Lung (tissue), 12 donors: Measurements from ENCODE around the gene SCAF1. TPM values are rescaled to one million over a fixed set of nuclear protein-coding genes. Genes with fewer than 3 reads are reported as not detected.

Source experiments
- ATAC-seq: fragments of 200-7000 bp; cut with Tn5 transposase; one replicate; pipeline ENCODE4 v1.9.1; 2020; ENCODE audit warnings: moderate number of reproducible peaks; ENCODE audit not compliant: insufficient read depth, low FRiP score
- DNase-seq, 3 donors: peaks; one replicate each; pipeline ENCODE4 v3.0.0-alpha.2; 2013 to 2017
- H3K27ac ChIP-seq, 2 donors: one replicate each; pipeline ENCODE4 v1.5.1; 2013; ENCODE audit warnings: mild to moderate bottlenecking in 2 of 2, moderate library complexity in 2 of 2, control low read depth in 1 of 2, inconsistent platforms in 1 of 2, low read depth in 1 of 2, low read length in 1 of 2
- H3K27me3 ChIP-seq, 3 donors: one replicate each; pipeline ENCODE4 v1.5.1; 2013; ENCODE audit warnings: low read length in 2 of 3; ENCODE audit not compliant: control insufficient read depth in 3 of 3, insufficient read depth in 3 of 3
- H3K36me3 ChIP-seq, 4 donors: one replicate each; pipeline ENCODE4 v1.5.1; 2013; ENCODE audit warnings: low read length in 4 of 4, mild to moderate bottlenecking in 1 of 4, moderate library complexity in 1 of 4; ENCODE audit not compliant: control insufficient read depth in 4 of 4, insufficient read depth in 4 of 4
- H3K4me1 ChIP-seq, 5 donors: one replicate each; pipeline ENCODE4 v1.5.1; 2013; ENCODE audit warnings: low read length in 5 of 5, mild to moderate bottlenecking in 2 of 5, moderate library complexity in 1 of 5; ENCODE audit not compliant: control insufficient read depth in 5 of 5, insufficient read depth in 5 of 5
- H3K4me3 ChIP-seq: one replicate; pipeline ENCODE4 v1.5.1; 2013; ENCODE audit warnings: mild to moderate bottlenecking, control low read depth, moderate library complexity
- H3K9ac ChIP-seq, 2 donors: one replicate each; pipeline ENCODE4 v1.5.1; 2013; ENCODE audit warnings: low read length in 2 of 2, control low read depth in 1 of 2; ENCODE audit not compliant: insufficient read depth in 1 of 2
- H3K9me3 ChIP-seq, 4 donors: one replicate each; pipeline ENCODE4 v1.5.1; 2013; ENCODE audit warnings: low read length in 3 of 4, mild to moderate bottlenecking in 1 of 4, moderate library complexity in 1 of 4; ENCODE audit not compliant: control insufficient read depth in 4 of 4, insufficient read depth in 3 of 4
- WGBS, 2 donors: extraction: QIAGEN DNeasy Blood & Tissue Kit; methylation state at CpG; one replicate each; pipeline ENCODE4 v1.1.7; 2013; 5-methylcytosine and 5-hydroxymethylcytosine counted together
- polyA plus RNA-seq, 2 donors: library from polyadenylated mRNA; stranded (reverse); fragments of 200-250 nt; gene quantifications; one replicate each; pipeline ENCODE4 v1.2.1, GENCODE V29; 2013
- total RNA-seq, 2 donors: library from RNA; depleted of rRNA in 1 of 2; stranded (reverse); fragments of >200 nt in 1 of 2; gene quantifications; one replicate each; pipeline ENCODE4 v1.2.1, GENCODE V29; 2014 to 2021
- TF ChIP-seq, protein P1 (sequence below): IDR thresholded peaks from 2 replicates; pipeline ENCODE4 v1.5.1; 2012; ENCODE audit warnings: mild to moderate bottlenecking; ENCODE audit errors: control extremely low read depth, extremely low read depth
- donor health status: control.
- donor health status: control.
- donor health status: Bipolar disorder and iron deficiency.
- donor health status: healthy.
- donor health status: DM: yes; HTN: yes; CAD: no.

Gene SCAF1
- total and polyA plus RNA-seq, 4 donors, result 22.5 to 80.2 (median 25.5) TPM

DNA sequence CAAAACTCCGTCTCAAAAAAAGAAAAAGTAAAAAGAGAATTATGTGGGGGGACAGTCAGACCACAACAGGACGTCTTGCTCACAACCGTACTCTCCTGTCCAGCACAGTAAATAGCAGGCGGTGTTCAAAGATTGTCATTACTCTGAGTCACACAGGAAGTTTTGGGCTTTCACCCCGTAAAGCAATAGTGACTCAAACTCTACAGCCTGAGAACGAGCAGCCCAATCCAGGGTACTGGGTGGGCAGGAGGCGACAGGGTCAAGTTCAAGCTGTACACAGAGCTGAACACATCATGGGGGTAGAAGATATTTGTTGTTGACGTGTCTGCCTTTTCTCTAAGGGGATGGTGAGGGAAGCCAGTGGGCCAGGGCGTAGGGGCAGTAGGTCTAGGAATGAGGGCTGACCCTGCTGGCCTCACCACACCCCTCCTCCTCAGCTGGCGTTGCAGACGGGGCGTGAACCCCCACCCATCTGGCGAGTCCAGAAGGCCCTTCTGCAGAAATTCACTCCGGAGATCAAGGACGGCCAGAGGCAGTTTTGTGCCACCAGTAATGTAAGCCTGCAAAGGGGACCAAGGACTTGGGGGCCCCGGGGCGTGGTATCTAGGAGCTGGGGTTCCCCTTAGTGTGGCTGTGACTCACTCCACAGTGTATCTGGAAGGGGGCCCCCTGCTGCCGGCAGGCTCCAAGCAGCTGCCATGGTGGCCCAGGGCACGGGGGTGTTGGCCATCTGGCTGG is 27.7 kb upstream of the SCAF1 start:
- H3K27ac ChIP-seq, result no peak overlapping the region
- no peak for DNase-seq
- TF ChIP-seq, protein P1, sequence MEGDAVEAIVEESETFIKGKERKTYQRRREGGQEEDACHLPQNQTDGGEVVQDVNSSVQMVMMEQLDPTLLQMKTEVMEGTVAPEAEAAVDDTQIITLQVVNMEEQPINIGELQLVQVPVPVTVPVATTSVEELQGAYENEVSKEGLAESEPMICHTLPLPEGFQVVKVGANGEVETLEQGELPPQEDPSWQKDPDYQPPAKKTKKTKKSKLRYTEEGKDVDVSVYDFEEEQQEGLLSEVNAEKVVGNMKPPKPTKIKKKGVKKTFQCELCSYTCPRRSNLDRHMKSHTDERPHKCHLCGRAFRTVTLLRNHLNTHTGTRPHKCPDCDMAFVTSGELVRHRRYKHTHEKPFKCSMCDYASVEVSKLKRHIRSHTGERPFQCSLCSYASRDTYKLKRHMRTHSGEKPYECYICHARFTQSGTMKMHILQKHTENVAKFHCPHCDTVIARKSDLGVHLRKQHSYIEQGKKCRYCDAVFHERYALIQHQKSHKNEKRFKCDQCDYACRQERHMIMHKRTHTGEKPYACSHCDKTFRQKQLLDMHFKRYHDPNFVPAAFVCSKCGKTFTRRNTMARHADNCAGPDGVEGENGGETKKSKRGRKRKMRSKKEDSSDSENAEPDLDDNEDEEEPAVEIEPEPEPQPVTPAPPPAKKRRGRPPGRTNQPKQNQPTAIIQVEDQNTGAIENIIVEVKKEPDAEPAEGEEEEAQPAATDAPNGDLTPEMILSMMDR, result no peak
- no peak overlapping the region for H3K9ac ChIP-seq
- peaks cover 10 to 44% (median 36%) of the 10 kb centered on the region in 4 donors for H3K36me3 ChIP-seq
- no peak for ATAC-seq
- whole genome bisulfite sequencing, 2 donors, result 81 to 84% methylated on average over 19 of the region's 19 CpGs
- no peaks in the 10 kb centered on the region for H3K27me3 ChIP-seq
- H3K9me3 ChIP-seq, result peaks cover 0 to 3% (median 0%) of the 10 kb centered on the region in 4 donors
- H3K4me3 ChIP-seq, result no peak overlapping the region
- peaks cover 0 to 9% (median 0%) of the 10 kb centered on the region in 5 donors for H3K4me1 ChIP-seq

- ATAC-seq (no peak), DNase-seq (no peak)
- TF ChIP-seq, protein P1, result no peak
- Histone ChIP-seq H3K27me3 (no peaks in the 10 kb centered on the region), H3K9ac (no peak overlapping the region), H3K36me3 (peaks cover 10 to 50% (median 39%) of the 10 kb centered on the region in 4 donors), H3K4me3 (no peak overlapping the region), H3K27ac (peak overlapping the region in 1 of 2 donors; percentile 21), H3K4me1 (peaks cover 0 to 9% (median 0%) of the 10 kb centered on the region in 5 donors), H3K9me3 (peaks cover 0 to 3% (median 0%) of the 10 kb centered on the region in 4 donors)
- WGBS, 2 donors, result 97% methylated on average over 23 of the region's 23 CpGs
Measured at GRCh38 chr19:49615861-49616260, 26.1 kb upstream of the SCAF1 start.

- H3K9me3 ChIP-seq, result peaks cover 0 to 3% (median 0%) of the 10 kb centered on the region in 4 donors
- ATAC-seq, result no peak
- DNase-seq, result no peak
- H3K27me3 ChIP-seq, result no peaks in the 10 kb centered on the region
- TF ChIP-seq, protein P1, result no peak
- H3K4me1 ChIP-seq, result peaks cover 0 to 9% (median 0%) of the 10 kb centered on the region in 5 donors
- WGBS, 2 donors, result 97 to 98% methylated on average over 7 of the region's 7 CpGs
- H3K4me3 ChIP-seq, result no peak overlapping the region
- no peak overlapping the region for H3K27ac ChIP-seq
- H3K9ac ChIP-seq, result no peak overlapping the region
- peaks cover 10 to 53% (median 37%) of the 10 kb centered on the region in 4 donors for H3K36me3 ChIP-seq
Measured at GRCh38 chr19:49616532-49616931, 25.5 kb upstream of the SCAF1 start.
